Retinal pigment epithelial cell (primary cell): ENCODE results near the gene BCL11B.

ENCODE experiments used
- DNase-seq: peaks from one replicate; pipeline ENCODE4 v3.0.0-alpha.2; 2010; ENCODE audit warnings: low read depth
- H3K4me3 ChIP-seq: 2 replicates; pipeline ENCODE4 v1.5.1; 2011; ENCODE audit warnings: mild to moderate bottlenecking, low read length, control low read depth, moderate library complexity
- TF ChIP-seq, protein P1 (sequence below): conservative IDR thresholded peaks from 2 replicates; pipeline ENCODE4 v1.5.1; 2011; ENCODE audit warnings: low read depth, low read length, control low read depth, inconsistent platforms

The BCL11B gene

GRCh38 chr14:99309220-99309766, 37.3 kb upstream of the BCL11B start:
- TF ChIP-seq, protein P1, sequence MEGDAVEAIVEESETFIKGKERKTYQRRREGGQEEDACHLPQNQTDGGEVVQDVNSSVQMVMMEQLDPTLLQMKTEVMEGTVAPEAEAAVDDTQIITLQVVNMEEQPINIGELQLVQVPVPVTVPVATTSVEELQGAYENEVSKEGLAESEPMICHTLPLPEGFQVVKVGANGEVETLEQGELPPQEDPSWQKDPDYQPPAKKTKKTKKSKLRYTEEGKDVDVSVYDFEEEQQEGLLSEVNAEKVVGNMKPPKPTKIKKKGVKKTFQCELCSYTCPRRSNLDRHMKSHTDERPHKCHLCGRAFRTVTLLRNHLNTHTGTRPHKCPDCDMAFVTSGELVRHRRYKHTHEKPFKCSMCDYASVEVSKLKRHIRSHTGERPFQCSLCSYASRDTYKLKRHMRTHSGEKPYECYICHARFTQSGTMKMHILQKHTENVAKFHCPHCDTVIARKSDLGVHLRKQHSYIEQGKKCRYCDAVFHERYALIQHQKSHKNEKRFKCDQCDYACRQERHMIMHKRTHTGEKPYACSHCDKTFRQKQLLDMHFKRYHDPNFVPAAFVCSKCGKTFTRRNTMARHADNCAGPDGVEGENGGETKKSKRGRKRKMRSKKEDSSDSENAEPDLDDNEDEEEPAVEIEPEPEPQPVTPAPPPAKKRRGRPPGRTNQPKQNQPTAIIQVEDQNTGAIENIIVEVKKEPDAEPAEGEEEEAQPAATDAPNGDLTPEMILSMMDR: no peak
- no peak for DNase-seq
- H3K4me3 ChIP-seq: no peak overlapping the region

- TF ChIP-seq, protein P1: no peak
- no peak overlapping the region for H3K4me3 ChIP-seq
- no peak for DNase-seq
Observed at GRCh38 chr14:99304208-99304607, 32.2 kb upstream of the BCL11B start.

DNA sequence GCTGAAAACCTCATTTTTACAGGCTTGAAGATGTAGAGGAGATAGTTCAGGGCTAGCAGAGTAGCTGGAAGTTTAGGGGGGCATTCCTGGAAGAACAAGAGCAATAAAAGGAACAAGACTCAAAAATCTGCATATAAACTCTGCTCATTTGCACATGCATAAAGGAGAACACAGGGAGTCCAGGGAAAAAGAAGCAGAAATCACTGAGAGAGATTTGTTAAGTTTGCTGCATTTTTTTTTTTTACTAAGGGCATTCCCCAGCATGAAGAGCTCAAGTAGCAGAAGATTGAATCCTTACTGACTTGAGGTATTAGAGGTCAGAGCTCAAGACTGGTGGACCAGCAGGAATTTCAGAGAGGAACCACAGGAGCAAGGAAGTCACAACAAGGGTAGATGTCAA, 28.2 kb upstream of the BCL11B start:
- no peak for DNase-seq
- TF ChIP-seq, protein P1: no peak
- H3K4me3 ChIP-seq: no peak overlapping the region

- H3K4me3 ChIP-seq: no peak overlapping the region
- DNase-seq: no peak
- TF ChIP-seq, protein P1: no peak
Observed at GRCh38 chr14:99296517-99296916, 24.5 kb upstream of the BCL11B start.

DNA sequence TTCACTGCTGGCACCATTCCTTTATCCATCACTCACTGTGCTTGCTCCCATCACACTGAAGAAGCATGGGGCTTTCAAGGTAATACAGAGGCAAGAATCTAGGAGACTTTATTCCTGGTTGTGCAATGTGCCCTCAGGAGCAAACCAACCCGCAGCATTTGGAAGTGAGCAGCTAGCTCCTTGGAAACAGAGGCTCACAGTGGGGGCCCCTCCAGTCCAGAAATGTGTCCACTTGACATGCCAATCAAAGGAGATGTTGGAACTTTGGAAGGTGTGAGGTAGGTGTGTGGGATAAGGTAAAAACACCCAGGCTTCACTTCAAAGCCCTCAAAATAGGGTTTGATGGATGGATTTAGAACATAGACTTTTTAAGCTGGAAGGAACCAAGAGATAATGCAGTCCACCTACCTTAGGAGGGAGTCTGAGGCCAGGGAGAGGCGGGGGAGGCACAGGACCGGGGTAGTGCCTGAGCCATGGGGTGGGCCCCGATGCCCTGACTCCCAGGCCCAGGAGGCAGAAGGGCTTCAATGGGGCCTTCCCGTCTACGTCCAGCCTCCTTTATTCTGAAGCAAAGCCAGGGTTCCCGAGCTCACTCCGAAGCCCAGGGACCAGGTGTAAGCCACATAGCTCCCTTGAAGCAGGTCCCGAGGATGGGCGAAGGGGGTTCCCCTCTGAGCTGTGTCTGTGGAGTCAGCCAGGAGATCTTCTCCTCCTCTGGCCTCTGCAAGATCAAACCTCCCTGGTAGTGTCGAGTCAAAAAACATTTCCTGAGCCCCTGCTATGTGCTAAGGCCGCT, 17.6 kb upstream of the BCL11B start:
- DNase-seq: no peak
- no peak overlapping the region for H3K4me3 ChIP-seq
- TF ChIP-seq, protein P1: no peak

DNA sequence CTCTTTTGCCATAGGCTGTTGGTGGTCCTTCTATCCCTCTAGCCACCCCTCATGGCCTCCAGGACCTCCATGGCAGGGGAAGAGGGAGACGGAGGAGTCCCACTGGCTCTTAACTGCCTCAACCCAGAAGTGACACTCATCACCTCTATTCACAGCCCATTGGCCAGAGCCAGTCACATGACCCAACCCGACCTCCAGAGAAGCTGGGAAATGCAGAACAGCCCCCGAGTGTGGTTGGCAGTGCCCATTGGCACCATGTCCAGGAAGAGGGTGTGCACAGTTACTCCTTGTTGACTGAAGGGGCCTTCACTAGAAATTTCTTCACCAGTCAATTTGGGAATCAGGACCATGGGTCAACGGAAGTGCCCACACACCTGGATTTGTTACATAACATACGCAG, 17.0 kb upstream of the BCL11B start:
- no peak overlapping the region for H3K4me3 ChIP-seq
- TF ChIP-seq, protein P1: no peak
- no peak for DNase-seq
